Suprapubic skin (tissue), 4 donors: ENCODE results near the gene PTHLH. TPM values are rescaled to one million over a fixed set of nuclear protein-coding genes. Genes with fewer than 3 reads are reported as not detected.

Source experiments
- DNase-seq, 2 donors: peaks; one replicate each; pipeline ENCODE4 v3.0.0-alpha.2; 2019; ENCODE audit warnings: low spot score in 2 of 2
- H3K27ac ChIP-seq: fragments of 200-600 bp; sonication (generic); one replicate; pipeline ENCODE4 v1.5.1; 2019
- H3K27me3 ChIP-seq: fragments of 200-600 bp; sonication (generic); one replicate; pipeline ENCODE4 v1.5.1; 2019
- H3K36me3 ChIP-seq: fragments of 200-600 bp; sonication (generic); one replicate; pipeline ENCODE4 v1.5.1; 2019
- H3K4me1 ChIP-seq: fragments of 200-600 bp; sonication (generic); one replicate; pipeline ENCODE4 v1.5.1; 2019
- H3K4me3 ChIP-seq: fragments of 200-600 bp; sonication (generic); one replicate; pipeline ENCODE4 v1.5.1; 2019; ENCODE audit warnings: mild to moderate bottlenecking
- H3K9me3 ChIP-seq: fragments of 200-600 bp; sonication (generic); one replicate; pipeline ENCODE4 v1.5.1; 2019
- CTCF ChIP-seq, 2 donors: fragments of 200-600 bp in 1 of 2; fragments of 450-650 bp in 1 of 2; sonication (generic) in 1 of 2; IDR thresholded peaks; one replicate each; pipeline ENCODE4 v1.5.1; 2016 to 2019; ENCODE audit warnings: antibody characterized with exemption in 2 of 2, mild to moderate bottlenecking in 1 of 2, moderate library complexity in 1 of 2
- EP300 ChIP-seq: sonication (generic); formaldehyde crosslinking; IDR thresholded peaks from one replicate; pipeline ENCODE4 v1.6.1; 2017; ENCODE audit warnings: antibody characterized with exemption
- POLR2A ChIP-seq, 2 donors: fragments of 450-650 bp; IDR thresholded peaks; one replicate each; pipeline ENCODE4 v1.6.1; 2017; ENCODE audit warnings: antibody characterized with exemption in 2 of 2, mild to moderate bottlenecking in 2 of 2, moderate library complexity in 2 of 2
- POLR2AphosphoS5 ChIP-seq, 3 donors: sonication (generic); formaldehyde crosslinking; IDR thresholded peaks; one replicate each; pipeline ENCODE4 v1.6.1; 2017; ENCODE audit warnings: antibody characterized with exemption in 3 of 3
- WGBS: methylation state at CpG from one replicate; pipeline ENCODE4 v1.1.5; 2018; 5-methylcytosine and 5-hydroxymethylcytosine counted together
- total RNA-seq, 4 donors: library from RNA; depleted of rRNA; stranded (reverse); fragments of >200 nt; gene quantifications; one replicate each; pipeline ENCODE4 v1.1.0, GENCODE V29; 2016

Gene PTHLH
- total RNA-seq, 4 donors from 2014 or later, result 1.1 to 2.0 TPM; not detected in 2

- Histone ChIP-seq H3K4me3 (no peak overlapping the region), H3K27ac (no peak overlapping the region), H3K9me3 (no peaks in the 10 kb centered on the region), H3K27me3 (no peaks in the 10 kb centered on the region), H3K4me1 (no peaks in the 10 kb centered on the region), H3K36me3 (no peaks in the 10 kb centered on the region)
- TF ChIP-seq POLR2A (IDR thresholded peaks at IDR 0.05) (no peak), POLR2AphosphoS5 (IDR thresholded peaks at IDR 0.05) (no peak), CTCF (IDR thresholded peaks at IDR 0.05) (no peak)
- no peak for DNase-seq
- 95% methylated on average over 1 of the region's 1 CpG for WGBS
These were observed 57.0 kb downstream of the PTHLH start for GRCh38 chr12:27915536-27915935.

GRCh38 chr12:27915021-27915420, 57.5 kb downstream of the PTHLH start:
- no peak for DNase-seq
- H3K9me3 ChIP-seq, result no peaks in the 10 kb centered on the region
- no peaks in the 10 kb centered on the region for H3K4me1 ChIP-seq
- no peak overlapping the region for H3K4me3 ChIP-seq
- no peak for TF ChIP-seq CTCF (IDR thresholded peaks at IDR 0.05)
- no peak for TF ChIP-seq POLR2AphosphoS5 (IDR thresholded peaks at IDR 0.05)
- TF ChIP-seq POLR2A (IDR thresholded peaks at IDR 0.05), result no peak
- no peak for TF ChIP-seq EP300
- WGBS, result 24% methylated on average over 3 of the region's 3 CpGs
- H3K27me3 ChIP-seq, result no peaks in the 10 kb centered on the region
- H3K36me3 ChIP-seq, result no peaks in the 10 kb centered on the region
- H3K27ac ChIP-seq, result no peak overlapping the region

- WGBS, result 73% methylated on average over 4 of the region's 4 CpGs
These were observed 58.4 kb downstream of the PTHLH start for GRCh38 chr12:27913999-27914614.

GRCh38 chr12:27911397-27911796, 61.1 kb downstream of the PTHLH start:
- no peaks in the 10 kb centered on the region for H3K9me3 ChIP-seq
- 75% methylated on average over 3 of the region's 3 CpGs for WGBS
- TF ChIP-seq POLR2A (IDR thresholded peaks at IDR 0.05), result no peak
- TF ChIP-seq POLR2AphosphoS5 (IDR thresholded peaks at IDR 0.05), result no peak
- no peak for TF ChIP-seq EP300
- TF ChIP-seq CTCF (IDR thresholded peaks at IDR 0.05), result no peak
- H3K27me3 ChIP-seq, result no peaks in the 10 kb centered on the region
- no peak for DNase-seq
- no peaks in the 10 kb centered on the region for H3K36me3 ChIP-seq
- H3K4me1 ChIP-seq, result no peaks in the 10 kb centered on the region
- H3K27ac ChIP-seq, result no peak overlapping the region
- no peak overlapping the region for H3K4me3 ChIP-seq

More at GRCh38 chr12:27913999-27914614, 58.4 kb downstream of the PTHLH start:
- Histone ChIP-seq H3K36me3 (no peaks in the 10 kb centered on the region), H3K27me3 (no peaks in the 10 kb centered on the region), H3K9me3 (no peaks in the 10 kb centered on the region), H3K4me1 (no peaks in the 10 kb centered on the region), H3K27ac (no peak overlapping the region), H3K4me3 (no peak overlapping the region)
- TF ChIP-seq POLR2AphosphoS5 (IDR thresholded peaks at IDR 0.05), result no peak
- TF ChIP-seq CTCF (IDR thresholded peaks at IDR 0.05), result no peak
- no peak for TF ChIP-seq POLR2A (IDR thresholded peaks at IDR 0.05)
- TF ChIP-seq EP300, result no peak
- DNase-seq, result no peak

Other genes with a start within 250 kb of the PTHLH start
- 10 to 100 TPM; 14.0 to 30.3 (median 25.0) TPM for gene KLHL42, start 192.5 kb downstream of the PTHLH start, total RNA-seq
- not detected for gene MANSC4, start 192.5 kb downstream of the PTHLH start, total RNA-seq
- 10 to 100 TPM; 19.0 to 38.1 (median 23.1) TPM for gene CCDC91, start 217.7 kb upstream of the PTHLH start, total RNA-seq